K562 (cell line): ENCODE data around the gene LILRA6. TPM values are rescaled to one million over a fixed set of nuclear protein-coding genes. Genes with fewer than 3 reads are reported as not detected.

ENCODE experiments used
- CREM ChIP-seq: IDR thresholded peaks from 2 replicates; pipeline ENCODE4 v1.6.1; 2014; ENCODE audit warnings: antibody characterized with exemption, low read depth
- EWSR1 ChIP-seq: fragments of 450-650 bp; IDR thresholded peaks from 2 replicates; pipeline ENCODE4 v1.6.1; 2018; ENCODE audit warnings: borderline replicate concordance, mild to moderate bottlenecking, low read depth, moderate library complexity; ENCODE audit not compliant: partially characterized antibody
- FOXJ2 ChIP-seq: fragments of 200-800 bp; sonication (Bioruptor generic); IDR thresholded peaks from 2 replicates; pipeline ENCODE4 v1.6.1; 2016; ENCODE audit warnings: missing genetic modification characterization, missing compliant biosample characterization
- MAFK ChIP-seq: IDR thresholded peaks from 2 replicates; pipeline ENCODE4 v1.6.1; 2011; ENCODE audit warnings: low read length, improper control_type of control experiment
- NEUROD1 ChIP-seq: fragments of 150-350 bp; IDR thresholded peaks from 2 replicates; pipeline ENCODE4 v1.6.1; 2014; ENCODE audit warnings: borderline replicate concordance, low read length, low read depth; ENCODE audit not compliant: partially characterized antibody
- PHF20 ChIP-seq: fragments of 450-650 bp; IDR thresholded peaks from 2 replicates; pipeline ENCODE4 v1.6.1; 2018; ENCODE audit not compliant: partially characterized antibody
- PPARD ChIP-seq: fragments of 250-450 bp; sonication (Bioruptor Pico); IDR thresholded peaks from 2 replicates; pipeline ENCODE4 v1.8.0; 2022; ENCODE audit warnings: inconsistent platforms, mild to moderate bottlenecking, moderate library complexity
- RB1 ChIP-seq: fragments of 450-650 bp; IDR thresholded peaks from 2 replicates; pipeline ENCODE4 v1.6.1; 2017; ENCODE audit warnings: low read depth, mild to moderate bottlenecking
- RBM17 ChIP-seq: fragments of 200-400 bp; formaldehyde crosslinking; IDR thresholded peaks from 2 replicates; pipeline ENCODE4 v1.6.1; 2017; ENCODE audit warnings: low read depth, mild to moderate bottlenecking, low read length, borderline replicate concordance
- RCOR1 ChIP-seq, 2 experiments: IDR thresholded peaks; 2 replicates each; pipeline ENCODE4 v1.6.1; 2012; ENCODE audit warnings: low read depth in 2 of 2, low read length in 2 of 2, borderline replicate concordance in 1 of 2, improper control_type of control experiment in 1 of 2
- SMARCA4 ChIP-seq: fragments of 450-650 bp; IDR thresholded peaks from 2 replicates; pipeline ENCODE4 v1.6.1; 2016
- SOX6 ChIP-seq: fragments of 450-650 bp; IDR thresholded peaks from 2 replicates; pipeline ENCODE4 v1.6.1; 2014; ENCODE audit warnings: mild to moderate bottlenecking
- SRF ChIP-seq, 2 experiments: fragments of 250-450, 450-650 bp in 1 of 2; sonication (Bioruptor Pico) in 1 of 2; sonication (generic) in 1 of 2; formaldehyde crosslinking; IDR thresholded peaks; 2 replicates each; pipeline versions ENCODE4 v1.5.0 to v1.5.1; 2020 to 2022; ENCODE audit warnings: mild to moderate bottlenecking in 1 of 2, missing genetic modification reagents in 1 of 2
- TCF3 ChIP-seq: sonication (generic); formaldehyde crosslinking; IDR thresholded peaks from 2 replicates; pipeline ENCODE4 v1.4.0; 2020; ENCODE audit warnings: mild to moderate bottlenecking, missing genetic modification reagents
- TEAD1 ChIP-seq, 2 experiments: fragments of 450-650 bp in 1 of 2; sonication (generic) in 1 of 2; formaldehyde crosslinking; IDR thresholded peaks; 2 replicates each; pipeline versions ENCODE4 v1.4.0 to v1.8.0; 2020 to 2022; ENCODE audit warnings: mild to moderate bottlenecking in 2 of 2, missing genetic modification reagents in 1 of 2
- ZFP36 ChIP-seq: fragments of 150-350 bp; IDR thresholded peaks from 2 replicates; pipeline ENCODE4 v1.6.1; 2018; ENCODE audit warnings: low read length, low read depth; ENCODE audit not compliant: partially characterized antibody
- ZKSCAN1 ChIP-seq: fragments of 150-350 bp; IDR thresholded peaks from 2 replicates; pipeline ENCODE4 v1.6.1; 2016; ENCODE audit warnings: low read depth, low read length
- ZNF133 ChIP-seq: fragments of 250-450 bp; sonication (Bioruptor Pico); IDR thresholded peaks from 2 replicates; pipeline ENCODE4 v1.4.0; 2020; ENCODE audit warnings: mild to moderate bottlenecking
- ZNF41 ChIP-seq: fragments of 250-450 bp; sonication (Bioruptor Pico); conservative IDR thresholded peaks from 2 replicates; pipeline ENCODE4 v1.4.0; 2020; ENCODE audit warnings: mild to moderate bottlenecking
- polyA plus RNA-seq, 8 experiments: library from polyadenylated mRNA; depleted of rRNA in 4 of 8; stranded (reverse) in 5 of 8; unstranded in 3 of 8; fragments of >200 nt; fragmentation: Nextera tagmentation in 2 of 8; fragmentation: Illumina TruSeq in 1 of 8; extraction: Ambion mirVana in 2 of 8; extraction: Trizol in 1 of 8; gene quantifications; 2 replicates each; pipeline versions ENCODE4 v1.2.1 to v1.2.3, GENCODE V29; 2011 to 2014; ENCODE audit warnings: inconsistent platforms in 1 of 8, missing spikeins in 1 of 8
- total RNA-seq, 7 experiments: library from RNA; depleted of rRNA in 6 of 7; stranded (reverse); fragments of >200 nt in 6 of 7; fragmentation: Illumina TruSeq in 2 of 7; extraction: Trizol in 2 of 7; gene quantifications; 2 replicates each; pipeline versions ENCODE4 v1.2.1 to v1.2.3, GENCODE V29; 2011 to 2021; ENCODE audit warnings: low replicate concordance in 1 of 7
- TF ChIP-seq, protein P1 (sequence below): IDR thresholded peaks from 3 replicates; pipeline ENCODE4 v1.6.1; 2011; ENCODE audit warnings: borderline replicate concordance, mild to moderate bottlenecking, moderate library complexity; ENCODE audit not compliant: insufficient read length; ENCODE audit errors: extremely low read depth
- TF ChIP-seq, protein P2 (sequence below): fragments of 450-650 bp; IDR thresholded peaks from 2 replicates; pipeline ENCODE4 v1.6.1; 2016; ENCODE audit warnings: borderline replicate concordance

The LILRA6 gene
- total and polyA plus RNA-seq, 9 of the 15 experiments (the other 6 are each of a cell fraction or from before 2014, with no cell fraction given) = 0.03 TPM; not detected in 8

DNA sequence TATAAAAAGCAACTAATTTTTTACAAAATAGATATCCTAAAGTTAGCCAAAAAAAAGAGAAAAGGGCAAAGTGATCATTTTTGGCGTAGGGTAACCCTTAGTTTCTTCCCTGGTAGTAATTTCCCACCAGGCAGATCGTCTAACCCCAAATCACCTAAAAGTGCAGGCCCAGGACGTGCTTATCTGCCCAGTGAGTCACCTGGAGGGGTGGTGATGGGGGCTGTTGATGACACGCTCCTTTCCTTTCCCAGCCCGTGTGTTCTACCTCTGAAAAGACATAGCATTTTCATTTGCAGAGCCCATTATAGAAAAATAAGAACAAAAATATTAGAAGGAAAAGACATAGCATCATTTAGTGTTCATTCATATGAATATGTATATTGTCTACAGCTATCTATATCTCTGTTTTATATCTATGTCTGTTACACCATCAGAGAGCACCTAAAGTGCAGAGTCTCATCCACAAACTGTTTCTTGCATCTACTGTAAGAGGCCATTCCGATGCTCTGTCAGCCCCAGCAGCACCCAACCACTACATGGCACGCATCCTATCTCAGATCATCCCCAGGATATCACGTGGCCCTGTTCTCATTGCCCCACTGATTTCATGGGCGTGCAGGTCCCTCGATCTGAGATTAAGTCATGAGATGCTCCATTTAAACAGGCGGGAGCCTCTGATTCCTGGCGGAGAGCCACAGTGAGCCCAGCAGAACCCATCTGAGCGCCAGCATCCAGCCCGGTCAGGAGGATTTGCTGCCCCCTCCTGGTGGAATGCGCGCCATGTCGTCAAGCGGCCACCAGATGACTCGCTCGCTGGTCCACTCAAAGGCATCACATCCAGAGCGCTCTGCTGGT is 11.3 kb downstream of the LILRA6 start (continued):
- TF ChIP-seq RB1 (peak; percentile 83), MAFK (no peak), ZNF41 (CRISPR knock-in tag) (no peak), SOX6 (peak; percentile 23; the same call in 1 of the 2 replicates), RBM17 (no peak), TCF3 (CRISPR knock-in tag) (peak; percentile 10), ZKSCAN1 (peak; percentile 67; the same call in 1 of the 2 replicates), NEUROD1 (peak; percentile 32), SRF (CRISPR knock-in tag; IDR thresholded peaks at IDR 0.05) (no peak), ZNF133 (CRISPR knock-in tag) (no peak), SMARCA4 (peak; percentile 51), ZFP36 (peak; percentile 6), RCOR1 (IDR thresholded peaks at IDR 0.05; ENCODE audit: borderline replicate concordance in 1 of 2, low read depth in 2 of 2, low read length in 2 of 2) (peak; percentile 26 to 91; a peak in 2 of 4 replicates), FOXJ2 (tag) (peak; percentile 29; the same call in 1 of the 2 replicates), PHF20 (no peak), EWSR1 (no peak), CREM (peak; percentile 90), PPARD (CRISPR knock-in tag) (no peak), TEAD1 (CRISPR knock-in tag; IDR thresholded peaks at IDR 0.05) (peak; percentile 49 to 92; a peak in 3 of 4 replicates)
- TF ChIP-seq, protein P1, sequence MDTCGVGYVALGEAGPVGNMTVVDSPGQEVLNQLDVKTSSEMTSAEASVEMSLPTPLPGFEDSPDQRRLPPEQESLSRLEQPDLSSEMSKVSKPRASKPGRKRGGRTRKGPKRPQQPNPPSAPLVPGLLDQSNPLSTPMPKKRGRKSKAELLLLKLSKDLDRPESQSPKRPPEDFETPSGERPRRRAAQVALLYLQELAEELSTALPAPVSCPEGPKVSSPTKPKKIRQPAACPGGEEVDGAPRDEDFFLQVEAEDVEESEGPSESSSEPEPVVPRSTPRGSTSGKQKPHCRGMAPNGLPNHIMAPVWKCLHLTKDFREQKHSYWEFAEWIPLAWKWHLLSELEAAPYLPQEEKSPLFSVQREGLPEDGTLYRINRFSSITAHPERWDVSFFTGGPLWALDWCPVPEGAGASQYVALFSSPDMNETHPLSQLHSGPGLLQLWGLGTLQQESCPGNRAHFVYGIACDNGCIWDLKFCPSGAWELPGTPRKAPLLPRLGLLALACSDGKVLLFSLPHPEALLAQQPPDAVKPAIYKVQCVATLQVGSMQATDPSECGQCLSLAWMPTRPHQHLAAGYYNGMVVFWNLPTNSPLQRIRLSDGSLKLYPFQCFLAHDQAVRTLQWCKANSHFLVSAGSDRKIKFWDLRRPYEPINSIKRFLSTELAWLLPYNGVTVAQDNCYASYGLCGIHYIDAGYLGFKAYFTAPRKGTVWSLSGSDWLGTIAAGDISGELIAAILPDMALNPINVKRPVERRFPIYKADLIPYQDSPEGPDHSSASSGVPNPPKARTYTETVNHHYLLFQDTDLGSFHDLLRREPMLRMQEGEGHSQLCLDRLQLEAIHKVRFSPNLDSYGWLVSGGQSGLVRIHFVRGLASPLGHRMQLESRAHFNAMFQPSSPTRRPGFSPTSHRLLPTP = no peak
- TF ChIP-seq, protein P2, sequence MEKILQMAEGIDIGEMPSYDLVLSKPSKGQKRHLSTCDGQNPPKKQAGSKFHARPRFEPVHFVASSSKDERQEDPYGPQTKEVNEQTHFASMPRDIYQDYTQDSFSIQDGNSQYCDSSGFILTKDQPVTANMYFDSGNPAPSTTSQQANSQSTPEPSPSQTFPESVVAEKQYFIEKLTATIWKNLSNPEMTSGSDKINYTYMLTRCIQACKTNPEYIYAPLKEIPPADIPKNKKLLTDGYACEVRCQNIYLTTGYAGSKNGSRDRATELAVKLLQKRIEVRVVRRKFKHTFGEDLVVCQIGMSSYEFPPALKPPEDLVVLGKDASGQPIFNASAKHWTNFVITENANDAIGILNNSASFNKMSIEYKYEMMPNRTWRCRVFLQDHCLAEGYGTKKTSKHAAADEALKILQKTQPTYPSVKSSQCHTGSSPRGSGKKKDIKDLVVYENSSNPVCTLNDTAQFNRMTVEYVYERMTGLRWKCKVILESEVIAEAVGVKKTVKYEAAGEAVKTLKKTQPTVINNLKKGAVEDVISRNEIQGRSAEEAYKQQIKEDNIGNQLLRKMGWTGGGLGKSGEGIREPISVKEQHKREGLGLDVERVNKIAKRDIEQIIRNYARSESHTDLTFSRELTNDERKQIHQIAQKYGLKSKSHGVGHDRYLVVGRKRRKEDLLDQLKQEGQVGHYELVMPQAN = no peak
